Measurements from ENCODE around the gene MUC4.
"Not testable (repeated sequence)": the region's sequence is repeated elsewhere in the genome, so short reads cannot be mapped to it uniquely, and the experiment has no call there.

Gene MUC4

GRCh38 chr3:195712535-195712910, 99.2 kb downstream of the MUC4 start:
- not testable (repeated sequence) for DNase-seq

GRCh38 chr3:195711813-195712534, 99.8 kb downstream of the MUC4 start:
- DNase-seq, result no peak

GRCh38 chr3:195711091-195711812, 100.5 kb downstream of the MUC4 start:
- DNase-seq, result not testable (repeated sequence)

GRCh38 chr3:195710126-195710905, 101.4 kb downstream of the MUC4 start:
- DNase-seq, result not testable (repeated sequence)

- no peak for DNase-seq
Observed at GRCh38 chr3:195709676-195710085, 102.0 kb downstream of the MUC4 start.

GRCh38 chr3:195708626-195709481, 102.9 kb downstream of the MUC4 start:
- DNase-seq, result no peak

- no peak for DNase-seq
Observed at GRCh38 chr3:195708061-195708460, 103.7 kb downstream of the MUC4 start.

GRCh38 chr3:195705081-195705991, 106.4 kb downstream of the MUC4 start:
- no peak for DNase-seq

- DNase-seq, result no peak
Observed at GRCh38 chr3:195704433-195704999, 107.2 kb downstream of the MUC4 start.

GRCh38 chr3:195703776-195704175, 108.0 kb downstream of the MUC4 start:
- DNase-seq, result no peak

- no peak for DNase-seq
Observed at GRCh38 chr3:195701042-195701915, 110.5 kb downstream of the MUC4 start.

GRCh38 chr3:195700319-195700718, 111.4 kb downstream of the MUC4 start:
- DNase-seq, result no peak

GRCh38 chr3:195699860-195700259, 111.9 kb downstream of the MUC4 start:
- no peak for DNase-seq

GRCh38 chr3:195699388-195699771, 112.3 kb downstream of the MUC4 start:
- no peak for DNase-seq

GRCh38 chr3:195698647-195699387, 112.9 kb downstream of the MUC4 start:
- DNase-seq, result no peak

- no peak for DNase-seq
Observed at GRCh38 chr3:195698325-195698646, 113.4 kb downstream of the MUC4 start.

- DNase-seq, result peak; percentile 93
Observed at GRCh38 chr3:195697582-195698324, 114.0 kb downstream of the MUC4 start.

Data from HCEC 1CT (cell line).